ENCODE results near the gene CRELD1. TPM values are rescaled to one million over a fixed set of nuclear protein-coding genes. Genes with fewer than 3 reads are reported as not detected.
"Not testable (repeated sequence)": the region's sequence is repeated elsewhere in the genome, so short reads cannot be mapped to it uniquely, and the experiment has no call there.

CRELD1 gene
- 15.5 TPM for polyA plus RNA-seq (2013, experiment 1 of 2; ENCODE audit: insufficient read length)
- polyA plus RNA-seq (2013, experiment 2 of 2; ENCODE audit: insufficient read length): 15.6 TPM

- peak; percentile 85 for DNase-seq
Measured at GRCh38 chr3:9933561-9934234, at the start of gene CRELD1. Gene CRELD1, plus strand, starts transcription at chr3:9933834. Its CDS starts 605 bp downstream, at chr3:9934439.

GRCh38 chr3:9884555-9885165 lies 49.0 kb upstream of the CRELD1 start:
- DNase-seq: peak; percentile 87

GRCh38 chr3:9886328-9886727 lies 47.3 kb upstream of the CRELD1 start:
- no peak for DNase-seq

GRCh38 chr3:9887480-9887879 lies 46.2 kb upstream of the CRELD1 start:
- no peak for DNase-seq

- DNase-seq: no peak
Measured at GRCh38 chr3:9888540-9888939, 45.1 kb upstream of the CRELD1 start.

- no peak for DNase-seq
Measured at GRCh38 chr3:9889405-9889804, 44.2 kb upstream of the CRELD1 start.

- peak; percentile 88 for DNase-seq
Measured at GRCh38 chr3:9890249-9891071, 43.2 kb upstream of the CRELD1 start, which contains the start of gene JAGN1. Gene JAGN1, plus strand, starts transcription at chr3:9890610. Its CDS starts 113 bp downstream, at chr3:9890723.

GRCh38 chr3:9891072-9891622 lies 42.5 kb upstream of the CRELD1 start:
- DNase-seq: no peak

GRCh38 chr3:9893739-9894138 lies 39.9 kb upstream of the CRELD1 start:
- DNase-seq: no peak

- DNase-seq: not testable (repeated sequence)
Measured at GRCh38 chr3:9895715-9896114, 37.9 kb upstream of the CRELD1 start.

- DNase-seq: not testable (repeated sequence)
Measured at GRCh38 chr3:9896755-9897407, 36.8 kb upstream of the CRELD1 start.

GRCh38 chr3:9897408-9898372 lies 35.9 kb upstream of the CRELD1 start:
- peak; percentile 37 for DNase-seq

- no peak for DNase-seq
Measured at GRCh38 chr3:9898467-9899241, 35.0 kb upstream of the CRELD1 start.

GRCh38 chr3:9899289-9899791 lies 34.3 kb upstream of the CRELD1 start:
- no peak for DNase-seq

- not testable (repeated sequence) for DNase-seq
Measured at GRCh38 chr3:9900965-9901415, 32.6 kb upstream of the CRELD1 start.

- DNase-seq: no peak
Measured at GRCh38 chr3:9901967-9902366, 31.7 kb upstream of the CRELD1 start.

GRCh38 chr3:9902372-9903237 lies 31.0 kb upstream of the CRELD1 start, which contains the start of gene IL17RE:
Gene IL17RE, plus strand, starts transcription at chr3:9902848. Its CDS starts 85 bp downstream, at chr3:9902933.
- DNase-seq: no peak

GRCh38 chr3:9903238-9903624 lies 30.4 kb upstream of the CRELD1 start:
- DNase-seq: peak; percentile 62

GRCh38 chr3:9903904-9904303 lies 29.7 kb upstream of the CRELD1 start:
- no peak for DNase-seq
